H1 (cell line): ENCODE measurements around the gene VSTM2B. TPM values are rescaled to one million over a fixed set of nuclear protein-coding genes. Genes with fewer than 3 reads are reported as not detected.

Experiments used
- CBX5 ChIP-seq: fragments of 300-800, 300-1000 bp; sonication (generic); IDR thresholded peaks from 2 replicates; pipeline ENCODE4 v1.7.1; 2016; ENCODE audit warnings: antibody characterized with exemption, low read length, low read depth
- CHD7 ChIP-seq: fragments of 300-600 bp; sonication (generic); IDR thresholded peaks from 2 replicates; pipeline ENCODE4 v1.7.1; 2012; ENCODE audit warnings: low read length, moderate library complexity, mild to moderate bottlenecking, inconsistent platforms; ENCODE audit not compliant: insufficient replicate concordance
- POLR2AphosphoS5 ChIP-seq: IDR thresholded peaks from 2 replicates; pipeline ENCODE4 v1.6.1; 2011; ENCODE audit warnings: low read depth, low read length
- polyA plus RNA-seq, 7 experiments: library from polyadenylated mRNA; depleted of rRNA in 3 of 7; stranded (reverse) in 5 of 7; unstranded in 2 of 7; fragments of >200 nt in 5 of 7; fragments of 200-250 nt in 2 of 7; gene quantifications; 1 replicate in 5 of 7; 2 replicates in 1 of 7; 4 replicates in 1 of 7; pipeline versions ENCODE4 v1.2.1 to v1.2.3, GENCODE V29; 2011 to 2013; ENCODE audit warnings: missing spikeins in 2 of 7, mixed read lengths in 2 of 7
- total RNA-seq: library from RNA; stranded (reverse); fragmentation: NEBNext Ultra II Directional; extraction: Animal tissue kit (Norgen Biotek cat#: 25700); gene quantifications from 2 replicates; pipeline ENCODE4 v1.2.1, GENCODE V29; 2021

VSTM2B gene
- total and polyA plus RNA-seq, 2 of the 8 experiments (the other 6 are each of a cell fraction or from before 2014, with no cell fraction given), result 0.82 to 1.5 TPM

GRCh38 chr19:29488316-29488715, 37.5 kb upstream of the VSTM2B start (continued):
- TF ChIP-seq CHD7 (no peak), POLR2AphosphoS5 (no peak), CBX5 (no peak)
